Activated T-cell treated with anti-CD3 and anti-CD28 coated beads, Interleukin-2, amount 50 U/mL, for 72 hours (primary cell): Measurements from ENCODE around the gene CD19. TPM values are rescaled to one million over a fixed set of nuclear protein-coding genes. Genes with fewer than 3 reads are reported as not detected.
"Not testable (repeated sequence)": the region's sequence is repeated elsewhere in the genome, so short reads cannot be mapped to it uniquely, and the experiment has no call there.

Experiments used
- ATAC-seq, 2 donors: fragments of 150-1000 bp; cut with Tn5 transposase; replicated peaks in 1 of 2; 2 replicates each; pipeline ENCODE4 v1.10.0; 2021; ENCODE audit warnings: moderate library complexity in 2 of 2, mild to moderate bottlenecking in 1 of 2
- DNase-seq, 2 donors: peaks; one replicate each; pipeline ENCODE4 v3.0.0; 2021 to 2022; ENCODE audit warnings: mixed read lengths in 1 of 2
- H3K27ac Mint-ChIP-seq: one replicate; pipeline ENCODE4 v1.8.0; 2022; ENCODE audit warnings: mild to moderate bottlenecking, moderate library complexity, mixed read lengths
- H3K27me3 Mint-ChIP-seq: one replicate; pipeline ENCODE4 v1.8.0; 2022; ENCODE audit warnings: low read depth, mixed read lengths
- H3K36me3 Mint-ChIP-seq, 2 donors: one replicate each; pipeline ENCODE4 v1.8.0; 2022; ENCODE audit warnings: mixed read lengths in 2 of 2, mild to moderate bottlenecking in 1 of 2; ENCODE audit not compliant: insufficient read depth in 2 of 2
- H3K4me1 Mint-ChIP-seq: one replicate; pipeline ENCODE4 v1.8.0; 2022; ENCODE audit warnings: low read depth, mixed read lengths
- H3K4me3 Mint-ChIP-seq, 2 donors: one replicate each; pipeline ENCODE4 v1.8.0; 2022; ENCODE audit warnings: mild to moderate bottlenecking in 2 of 2, mixed read lengths in 2 of 2, moderate library complexity in 2 of 2
- H3K9me3 Mint-ChIP-seq, 2 donors: one replicate each; pipeline ENCODE4 v1.8.0; 2022; ENCODE audit warnings: mixed read lengths in 2 of 2
- total RNA-seq, 2 donors: library from RNA; stranded (reverse); gene quantifications; one replicate each; pipeline ENCODE4 v1.2.3, GENCODE V29; 2022

Gene CD19
- total RNA-seq, 2 donors from 2014 or later, result 1.3 to 1.4 TPM

DNA sequence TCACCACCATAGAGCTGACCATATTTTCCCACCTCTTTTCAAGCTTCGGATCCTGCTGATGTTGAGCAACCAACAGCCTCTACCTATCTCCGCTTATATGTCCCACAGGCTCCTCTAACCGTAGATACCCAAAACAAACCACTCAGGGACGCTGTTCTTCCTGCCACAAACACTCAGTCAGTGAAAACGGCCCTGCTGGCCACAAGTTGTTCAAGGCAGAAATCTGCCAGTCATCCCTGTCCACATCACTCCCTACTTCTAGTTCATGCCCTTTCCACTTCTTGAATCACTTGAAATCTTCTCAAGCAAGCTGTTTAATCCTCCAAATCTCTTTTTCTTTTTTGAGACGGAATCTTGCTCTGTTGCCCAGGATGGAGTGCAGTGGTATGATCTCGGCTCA, 14.7 kb upstream of the CD19 start:
- Mint-ChIP-seq H3K36me3 (peaks cover 8 to 12% of the 10 kb centered on the region in 2 donors), H3K27me3 (no peaks in the 10 kb centered on the region), H3K4me1 (no peaks in the 10 kb centered on the region), H3K27ac (no peak overlapping the region), H3K9me3 (no peaks in the 10 kb centered on the region), H3K4me3 (no peak overlapping the region)
- no peak for DNase-seq
- no peak for ATAC-seq

DNA sequence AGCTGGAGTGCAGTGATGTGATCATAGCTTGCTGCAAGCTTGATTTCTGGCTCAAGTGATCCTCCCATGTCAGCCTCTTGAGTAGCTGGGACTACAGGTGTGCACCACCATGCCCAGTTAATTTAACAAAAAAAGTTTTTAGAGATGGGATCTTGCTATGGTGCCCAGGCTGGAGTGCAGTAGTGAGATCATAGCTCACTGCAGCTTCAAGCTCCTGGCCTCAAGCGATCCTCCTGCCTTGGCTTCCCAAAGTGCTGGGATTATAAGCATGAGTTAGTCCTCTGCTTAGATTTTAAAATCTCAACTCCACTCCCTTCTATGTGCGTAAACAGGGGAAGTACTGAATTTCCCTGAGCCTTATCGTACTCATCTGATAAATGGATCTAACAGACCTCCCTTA, 13.1 kb upstream of the CD19 start:
- H3K27ac Mint-ChIP-seq, result no peak overlapping the region
- ATAC-seq, result no peak

DNA sequence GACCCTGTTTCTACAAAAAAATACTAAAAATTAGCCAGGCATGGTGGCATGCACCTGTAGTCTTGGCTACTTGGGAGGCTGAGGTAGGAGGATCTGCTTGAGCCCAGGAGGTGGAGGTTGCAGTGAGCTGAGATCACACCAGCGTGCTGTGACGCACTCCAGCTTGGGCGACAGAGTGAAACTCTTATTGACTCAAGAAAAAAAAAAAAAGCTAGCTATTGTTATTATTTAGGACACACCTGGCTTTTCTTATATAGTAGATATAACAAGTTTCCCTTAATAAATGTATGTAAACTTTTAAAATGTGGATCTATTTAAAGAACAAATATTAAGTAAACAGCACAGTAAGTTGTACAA, 8.6 kb upstream of the CD19 start:
- Mint-ChIP-seq H3K4me3 (peak overlapping the region; percentile 33 to 45), H3K27ac (peak overlapping the region; percentile 9), H3K36me3 (peaks cover 0 to 9% of the 10 kb centered on the region in 2 donors), H3K9me3 (no peaks in the 10 kb centered on the region), H3K27me3 (no peaks in the 10 kb centered on the region), H3K4me1 (peaks cover 20% of the 10 kb centered on the region)
- DNase-seq (no peak), ATAC-seq (no peak)

More for the DNA sequence above, 13.1 kb upstream of the CD19 start:
- Mint-ChIP-seq H3K4me1 (peaks cover 2% of the 10 kb centered on the region), H3K36me3 (peaks cover 5 to 10% of the 10 kb centered on the region in 2 donors), H3K9me3 (no peaks in the 10 kb centered on the region), H3K27me3 (no peaks in the 10 kb centered on the region), H3K4me3 (no peak overlapping the region)
- DNase-seq, result no peak

DNA sequence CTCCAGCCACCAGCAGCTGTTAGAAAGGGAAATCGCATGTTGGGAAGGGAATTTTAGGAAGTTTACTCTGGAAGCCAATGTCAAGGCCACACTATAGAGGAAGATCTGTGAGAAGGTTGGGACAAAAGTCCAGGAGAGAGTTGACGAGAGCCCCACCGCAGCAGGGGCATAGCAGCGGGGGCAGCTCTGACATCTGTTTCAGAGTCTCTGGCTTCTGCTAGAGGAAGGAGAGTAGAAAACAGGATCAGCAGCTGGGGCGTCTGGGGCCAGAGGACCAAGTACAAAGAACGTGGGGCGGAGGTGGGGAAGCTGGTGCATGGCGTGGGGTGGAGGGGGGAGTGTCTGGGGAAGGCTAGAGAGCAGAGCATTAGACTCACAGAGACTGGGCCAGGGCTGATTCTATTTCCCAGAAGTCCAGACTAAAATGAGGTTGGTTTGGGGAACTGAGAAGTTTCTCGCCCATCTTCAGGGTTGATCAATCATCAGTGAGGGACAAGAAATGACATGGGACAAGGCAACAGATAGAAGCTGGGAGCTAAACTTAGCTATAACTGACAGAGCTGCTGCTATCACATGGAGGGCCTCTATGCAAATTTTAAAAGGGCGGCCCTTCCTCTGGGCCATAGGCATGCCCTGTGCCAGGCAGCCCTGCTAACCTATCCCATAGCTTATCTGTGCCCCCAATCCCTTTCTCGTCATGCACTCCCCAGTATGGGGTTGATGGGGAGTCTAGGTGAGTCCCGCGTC, 7.9 kb upstream of the CD19 start:
- Mint-ChIP-seq H3K27ac (peak overlapping the region; percentile 9), H3K27me3 (no peaks in the 10 kb centered on the region), H3K36me3 (peaks cover 0 to 9% of the 10 kb centered on the region in 2 donors), H3K4me1 (peaks cover 20% of the 10 kb centered on the region), H3K9me3 (no peaks in the 10 kb centered on the region), H3K4me3 (peak overlapping the region; percentile 94 to 98)
- ATAC-seq (no peak), DNase-seq (no peak)

DNA sequence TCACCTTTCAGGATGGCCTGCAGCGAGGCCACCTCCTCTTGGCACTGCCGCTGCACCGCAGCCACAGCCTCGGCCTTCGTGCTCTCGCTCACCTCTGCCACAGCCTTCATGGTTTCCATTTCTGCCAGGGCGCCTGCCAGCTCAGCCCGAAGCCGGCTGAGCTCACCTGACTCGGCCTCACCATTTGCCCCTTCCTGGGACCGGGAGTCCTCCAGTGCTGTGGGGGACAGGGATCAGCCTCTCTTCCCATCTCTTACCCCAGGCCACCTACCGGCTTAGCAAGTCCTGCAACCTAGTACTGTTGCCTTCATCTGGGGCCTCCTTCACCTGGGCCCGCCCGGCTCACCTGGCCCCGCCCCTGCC, 7.4 kb upstream of the CD19 start:
- Mint-ChIP-seq H3K4me1 (peaks cover 20% of the 10 kb centered on the region), H3K9me3 (no peaks in the 10 kb centered on the region), H3K27ac (peak overlapping the region; percentile 43), H3K27me3 (no peaks in the 10 kb centered on the region), H3K4me3 (peak overlapping the region; percentile 94 to 98), H3K36me3 (peaks cover 0 to 7% of the 10 kb centered on the region in 2 donors)
- ATAC-seq (no peak), DNase-seq (no peak)

DNA sequence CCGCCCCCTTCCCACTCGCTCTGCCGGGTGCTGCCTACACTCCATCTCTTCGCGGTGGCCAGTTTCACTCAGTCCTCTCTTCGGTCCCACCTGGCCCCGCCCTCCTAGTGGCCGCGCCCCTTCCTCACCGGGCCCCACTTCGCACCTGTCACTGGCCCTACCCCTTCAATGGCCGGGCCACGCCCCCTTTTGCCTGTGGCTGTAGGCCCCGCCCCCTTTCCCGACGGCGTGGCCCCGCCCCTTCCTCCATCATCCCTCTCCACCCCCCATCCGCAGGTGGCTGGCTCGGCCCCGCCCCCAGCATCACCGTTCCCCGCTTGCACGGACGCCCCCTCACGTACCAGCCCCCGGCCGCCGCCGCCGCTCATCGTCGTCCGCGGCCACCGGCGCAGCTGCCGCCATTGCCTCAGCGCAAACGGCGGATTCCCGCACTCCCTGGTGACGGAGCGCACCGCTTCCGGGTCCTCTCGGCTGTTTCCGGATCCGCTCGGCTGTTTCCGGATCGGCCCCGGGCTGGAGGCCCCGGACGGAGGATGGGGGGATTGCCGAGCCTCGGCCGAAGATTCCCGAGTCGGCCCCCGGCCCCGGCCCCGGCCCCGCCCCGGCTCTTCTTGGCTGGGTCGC, 6.9 kb upstream of the CD19 start, which contains the start of gene RABEP2:
Gene RABEP2, minus strand, starts transcription at position 477 of the 624 bp plus-strand sequence. Its CDS starts 75 bp downstream, at position 402.
- peaks cover 0 to 7% of the 10 kb centered on the region in 2 donors for H3K36me3 Mint-ChIP-seq
- DNase-seq (peak; percentile 97 to 99), ATAC-seq (peak; percentile 87 to 88)
- peak within 1 kb of the TSS; percentile 94 to 98 for H3K4me3 Mint-ChIP-seq
- H3K27ac Mint-ChIP-seq, result peak within 1 kb of the TSS; percentile 99
- H3K4me1 Mint-ChIP-seq, result peaks cover 20% of the 10 kb centered on the region
- H3K27me3 Mint-ChIP-seq, result no peaks in the 10 kb centered on the region
- H3K9me3 Mint-ChIP-seq, result no peaks in the 10 kb centered on the region

DNA sequence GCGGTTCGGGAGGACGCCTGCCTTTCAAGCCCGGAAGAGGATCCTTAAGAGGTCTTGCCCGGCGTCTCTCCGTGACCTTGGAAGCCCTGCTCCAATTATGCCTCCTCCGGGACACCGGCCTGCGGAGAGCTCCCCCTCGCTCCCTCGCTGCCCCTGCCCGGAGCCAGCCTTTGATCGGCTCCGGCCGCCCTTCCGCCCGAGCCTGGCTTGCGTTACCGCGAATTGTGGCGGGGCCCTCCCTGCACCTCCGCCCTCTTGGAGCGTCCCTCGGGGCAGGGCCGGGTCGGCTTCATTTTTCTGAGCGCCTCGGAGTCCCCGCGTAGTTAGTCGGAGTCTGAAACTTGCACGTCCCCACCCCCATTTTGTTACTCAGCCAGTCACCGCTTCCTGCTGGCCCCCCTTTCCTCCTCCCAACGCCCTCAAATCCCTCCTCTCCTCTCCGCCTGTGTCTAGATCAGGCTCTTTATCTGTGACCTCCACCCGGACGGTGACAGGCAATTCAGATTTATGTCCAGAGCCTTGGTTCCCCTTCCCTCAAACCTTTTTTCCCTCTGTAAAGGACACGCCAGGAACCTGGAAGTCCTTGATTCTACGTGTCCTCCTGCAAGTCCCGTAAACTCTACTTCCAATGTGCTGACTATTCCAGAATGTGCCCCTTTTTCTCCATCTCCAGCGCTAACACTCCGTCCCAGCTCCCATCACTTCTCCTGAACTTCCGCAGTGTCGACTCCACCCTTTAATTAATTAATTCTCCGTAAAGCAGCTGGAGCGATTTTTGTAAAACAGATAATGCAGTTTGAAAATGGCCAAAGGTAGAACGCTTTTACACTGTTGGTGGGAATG, 6.2 kb upstream of the CD19 start:
- Mint-ChIP-seq H3K27ac (peak overlapping the region; percentile 99), H3K4me3 (peak overlapping the region; percentile 94 to 98), H3K36me3 (peaks cover 0 to 7% of the 10 kb centered on the region in 2 donors), H3K27me3 (no peaks in the 10 kb centered on the region), H3K9me3 (no peaks in the 10 kb centered on the region), H3K4me1 (peaks cover 24% of the 10 kb centered on the region)
- DNase-seq, result peak; percentile 89 to 93
- peak; percentile 80 to 82 for ATAC-seq

DNA sequence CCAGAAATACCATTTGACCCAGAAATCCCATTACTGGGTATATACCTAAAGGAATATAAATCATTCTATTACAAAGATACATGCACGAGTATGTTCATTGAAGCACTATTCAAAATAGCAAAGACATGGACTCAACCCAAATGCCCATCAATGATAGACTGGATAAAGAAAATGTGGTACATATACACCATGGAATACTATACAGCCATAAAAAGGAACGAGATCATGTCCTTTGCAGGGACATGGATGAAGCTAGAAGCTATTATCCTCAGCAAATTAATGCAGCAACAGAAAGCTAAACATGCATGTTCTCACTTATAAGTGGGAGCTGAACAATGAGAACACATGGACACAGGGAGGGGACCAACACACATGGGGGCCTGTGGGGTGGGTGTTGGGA, 5.5 kb upstream of the CD19 start:
- Mint-ChIP-seq H3K4me1 (peaks cover 29% of the 10 kb centered on the region), H3K4me3 (peak overlapping the region; percentile 94 to 98), H3K27ac (peak overlapping the region; percentile 99)
- DNase-seq, H3K27me3 Mint-ChIP-seq, H3K36me3 Mint-ChIP-seq, ATAC-seq, H3K9me3 Mint-ChIP-seq: not testable (repeated sequence)

DNA sequence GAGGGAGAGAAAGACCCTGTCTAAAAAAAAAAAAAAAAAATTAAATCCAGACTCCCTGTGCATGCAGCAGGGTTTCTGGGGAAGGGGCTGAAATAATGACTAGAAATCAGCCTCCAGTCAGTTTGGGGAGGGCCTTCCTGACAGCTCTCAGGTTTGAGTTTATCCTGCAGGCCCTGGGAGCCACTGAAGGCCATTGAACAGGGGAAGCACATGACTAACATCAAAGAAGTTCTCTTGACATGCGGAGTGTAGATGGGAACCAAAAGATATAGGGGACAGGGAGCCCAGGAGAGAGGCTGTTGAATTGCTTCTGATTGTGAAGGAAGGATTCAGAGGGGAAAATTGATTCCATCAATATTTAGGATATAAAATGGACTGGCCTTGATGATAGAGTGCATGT, 4.0 kb upstream of the CD19 start:
- Mint-ChIP-seq H3K36me3 (peaks cover 0 to 4% of the 10 kb centered on the region in 2 donors), H3K4me3 (no peak overlapping the region), H3K27me3 (no peaks in the 10 kb centered on the region), H3K9me3 (no peaks in the 10 kb centered on the region), H3K4me1 (peaks cover 29% of the 10 kb centered on the region), H3K27ac (no peak overlapping the region)
- ATAC-seq (no peak), DNase-seq (no peak)

DNA sequence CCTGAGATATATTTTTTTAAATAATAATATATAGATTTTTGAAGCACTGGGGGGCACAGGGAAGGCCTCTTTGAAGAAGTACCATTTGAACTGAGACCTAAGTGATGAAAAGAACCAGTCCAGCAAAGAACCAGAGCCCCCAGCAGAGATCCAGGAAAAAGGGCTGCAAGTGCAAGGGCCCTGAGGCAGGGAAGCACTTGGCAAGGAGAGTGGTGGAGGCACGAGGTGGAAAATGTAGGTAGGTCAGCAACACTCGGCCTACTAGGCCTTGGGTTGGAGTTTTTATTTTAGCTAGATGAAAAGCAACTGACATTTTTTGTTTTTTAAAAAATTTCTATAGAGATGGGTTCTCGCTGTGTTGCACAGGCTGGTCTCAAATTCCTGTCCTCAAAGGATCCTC, 1.6 kb upstream of the CD19 start:
- ATAC-seq (no peak), DNase-seq (no peak)
- no peak overlapping the region for H3K4me3 Mint-ChIP-seq
- H3K9me3 Mint-ChIP-seq, result no peaks in the 10 kb centered on the region
- peak overlapping the region; percentile 83 for H3K27ac Mint-ChIP-seq
- H3K27me3 Mint-ChIP-seq, result no peaks in the 10 kb centered on the region
- peaks cover 0 to 4% of the 10 kb centered on the region in 2 donors for H3K36me3 Mint-ChIP-seq
- H3K4me1 Mint-ChIP-seq, result peaks cover 17% of the 10 kb centered on the region

DNA sequence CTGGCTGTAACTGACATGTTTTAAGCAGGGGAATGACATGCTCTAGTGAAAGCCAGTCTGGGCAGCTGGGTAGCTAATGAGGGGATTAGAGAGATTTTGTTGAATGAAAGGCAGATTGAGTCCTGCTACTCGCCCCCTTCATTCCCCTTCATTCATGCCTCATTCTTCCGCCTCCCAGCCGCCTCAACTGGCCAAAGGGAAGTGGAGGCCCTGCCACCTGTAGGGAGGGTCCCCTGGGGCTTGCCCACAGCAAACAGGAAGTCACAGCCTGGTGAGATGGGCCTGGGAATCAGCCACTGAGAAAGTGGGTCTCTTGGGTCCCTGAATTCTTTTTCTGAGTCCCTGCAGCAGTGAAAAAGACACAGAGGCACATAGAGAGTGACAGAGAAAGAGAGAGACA, 1.1 kb upstream of the CD19 start:
- ATAC-seq (peak; percentile 47 to 67), DNase-seq (no peak)
- Mint-ChIP-seq H3K27ac (peak overlapping the region; percentile 83), H3K4me3 (peak overlapping the region; percentile 9 to 23), H3K36me3 (peaks cover 0 to 4% of the 10 kb centered on the region in 2 donors), H3K9me3 (no peaks in the 10 kb centered on the region), H3K27me3 (no peaks in the 10 kb centered on the region), H3K4me1 (peaks cover 20% of the 10 kb centered on the region)

DNA sequence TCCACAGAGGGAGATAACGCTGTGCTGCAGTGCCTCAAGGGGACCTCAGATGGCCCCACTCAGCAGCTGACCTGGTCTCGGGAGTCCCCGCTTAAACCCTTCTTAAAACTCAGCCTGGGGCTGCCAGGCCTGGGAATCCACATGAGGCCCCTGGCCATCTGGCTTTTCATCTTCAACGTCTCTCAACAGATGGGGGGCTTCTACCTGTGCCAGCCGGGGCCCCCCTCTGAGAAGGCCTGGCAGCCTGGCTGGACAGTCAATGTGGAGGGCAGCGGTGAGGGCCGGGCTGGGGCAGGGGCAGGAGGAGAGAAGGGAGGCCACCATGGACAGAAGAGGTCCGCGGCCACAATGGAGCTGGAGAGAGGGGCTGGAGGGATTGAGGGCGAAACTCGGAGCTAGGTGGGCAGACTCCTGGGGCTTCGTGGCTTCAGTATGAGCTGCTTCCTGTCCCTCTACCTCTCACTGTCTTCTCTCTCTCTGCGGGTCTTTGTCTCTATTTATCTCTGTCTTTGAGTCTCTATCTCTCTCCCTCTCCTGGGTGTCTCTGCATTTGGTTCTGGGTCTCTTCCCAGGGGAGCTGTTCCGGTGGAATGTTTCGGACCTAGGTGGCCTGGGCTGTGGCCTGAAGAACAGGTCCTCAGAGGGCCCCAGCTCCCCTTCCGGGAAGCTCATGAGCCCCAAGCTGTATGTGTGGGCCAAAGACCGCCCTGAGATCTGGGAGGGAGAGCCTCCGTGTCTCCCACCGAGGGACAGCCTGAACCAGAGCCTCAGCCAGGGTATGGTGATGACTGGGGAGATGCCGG, 769 bp downstream of the CD19 start:
- no peak for ATAC-seq

More for the DNA sequence above, 769 bp downstream of the CD19 start:
- Mint-ChIP-seq H3K27me3 (no peaks in the 10 kb centered on the region), H3K4me1 (peaks cover 26% of the 10 kb centered on the region), H3K36me3 (peaks cover 0 to 2% of the 10 kb centered on the region in 2 donors), H3K27ac (peak overlapping the region; percentile 13), H3K9me3 (no peaks in the 10 kb centered on the region), H3K4me3 (no peak overlapping the region)
- DNase-seq, result no peak
